HEK293 (cell line): ENCODE data around the gene CTSF.
"Not testable (repeated sequence)": the region's sequence is repeated elsewhere in the genome, so short reads cannot be mapped to it uniquely, and the experiment has no call there.

Experiments
- CTCF ChIA-PET: fragments of 350-600 bp; formaldehyde crosslinking; extraction: SDS; loops from one replicate; lab custom pipeline; 2021; ENCODE audit warnings: antibody characterized with exemption; lab: Yijun Ruan, JAX
- POLR2A ChIA-PET: fragments of 300-600 bp; formaldehyde crosslinking; extraction: SDS; loops from one replicate; lab custom pipeline; 2020; ENCODE audit warnings: antibody characterized with exemption, inconsistent platforms; lab: Yijun Ruan, JAX
- H3K27ac ChIP-seq: fragments of 200-500 bp; sonication (Bioruptor generic); 2 replicates; pipeline ENCODE4 v1.5.1; 2014; ENCODE audit warnings: low read depth, low read length, control low read depth, inconsistent platforms; ENCODE audit errors: extremely low read depth
- H3K36me3 ChIP-seq, 2 experiments: fragments of 200-500 bp in 1 of 2; sonication (Bioruptor generic) in 1 of 2; 1 replicate in 1 of 2; 2 replicates in 1 of 2; pipeline ENCODE4 v1.5.1; 2014 to 2017; ENCODE audit warnings: inconsistent platforms in 2 of 2, low read length in 2 of 2; ENCODE audit not compliant: control insufficient read depth in 2 of 2, insufficient read depth in 1 of 2
- H3K4me1 ChIP-seq: fragments of 200-500 bp; sonication (Bioruptor generic); 2 replicates; pipeline ENCODE4 v1.5.1; 2014; ENCODE audit warnings: mild to moderate bottlenecking, low read length, inconsistent platforms; ENCODE audit not compliant: control insufficient read depth, insufficient read depth
- H3K4me3 ChIP-seq: 2 replicates; pipeline ENCODE4 v1.5.1; 2011; ENCODE audit warnings: low read depth, mild to moderate bottlenecking, control low read depth, low read length, moderate library complexity
- H3K9me3 ChIP-seq: fragments of 200-500 bp; sonication (Bioruptor generic); 2 replicates; pipeline ENCODE4 v1.5.1; 2014; ENCODE audit warnings: low read depth, low read length, inconsistent platforms; ENCODE audit not compliant: control insufficient read depth, insufficient read depth
- HOXC10 ChIP-seq: sonication (generic); formaldehyde crosslinking; IDR thresholded peaks from 2 replicates; pipeline ENCODE4 v1.8.1; 2023; ENCODE audit warnings: mild to moderate bottlenecking, missing genetic modification reagents
- KLF10 ChIP-seq: fragments of 450-650 bp; IDR thresholded peaks from 2 replicates; pipeline ENCODE4 v1.5.1; 2018; ENCODE audit warnings: missing biosample characterization, mild to moderate bottlenecking, missing genetic modification characterization
- REST ChIP-seq: fragments of 450-650 bp; formaldehyde crosslinking; IDR thresholded peaks from 2 replicates; pipeline ENCODE4 v1.5.1; 2016; ENCODE audit warnings: missing biosample characterization, missing genetic modification characterization
- SCRT1 ChIP-seq: fragments of 450-650 bp; formaldehyde crosslinking; IDR thresholded peaks from 2 replicates; pipeline ENCODE4 v1.5.1; 2016; ENCODE audit warnings: missing biosample characterization, missing genetic modification characterization, borderline replicate concordance
- ZFP37 ChIP-seq: fragments of 450-650 bp; formaldehyde crosslinking; IDR thresholded peaks from 2 replicates; pipeline ENCODE4 v1.5.1; 2016; ENCODE audit warnings: missing biosample characterization, missing genetic modification characterization
- ZNF138 ChIP-seq: fragments of 450-650 bp; formaldehyde crosslinking; IDR thresholded peaks from 2 replicates; pipeline ENCODE4 v1.5.1; 2016; ENCODE audit warnings: missing biosample characterization, missing genetic modification characterization, borderline replicate concordance
- ZNF148 ChIP-seq: fragments of 450-650 bp; formaldehyde crosslinking; IDR thresholded peaks from 2 replicates; pipeline ENCODE4 v1.5.0; 2017; ENCODE audit warnings: missing biosample characterization, missing genetic modification characterization, borderline replicate concordance
- ZNF513 ChIP-seq: fragments of 450-650 bp; IDR thresholded peaks from 2 replicates; pipeline ENCODE4 v1.5.1; 2018; ENCODE audit warnings: missing biosample characterization, missing genetic modification characterization
- ZNF548 ChIP-seq: fragments of 450-650 bp; formaldehyde crosslinking; IDR thresholded peaks from 2 replicates; pipeline ENCODE4 v1.5.1; 2016; ENCODE audit warnings: missing biosample characterization, missing genetic modification characterization
- ZNF837 ChIP-seq: fragments of 450-650 bp; formaldehyde crosslinking; IDR thresholded peaks from 2 replicates; pipeline ENCODE4 v1.5.1; 2016; ENCODE audit warnings: missing biosample characterization, missing genetic modification characterization
- ZNF843 ChIP-seq: fragments of 450-650 bp; formaldehyde crosslinking; IDR thresholded peaks from 2 replicates; pipeline ENCODE4 v1.5.1; 2016; ENCODE audit warnings: missing biosample characterization, missing genetic modification characterization
- ZSCAN4 ChIP-seq: fragments of 450-650 bp; formaldehyde crosslinking; IDR thresholded peaks from 2 replicates; pipeline ENCODE4 v1.5.1; 2017; ENCODE audit warnings: missing biosample characterization, missing genetic modification characterization

Gene CTSF

GRCh38 chr11:66607126-66607834 lies 38.9 kb upstream of the CTSF start (continued):
- TF ChIP-seq REST (tag by site-specific recombination) (no peak), ZNF513 (tag by site-specific recombination) (no peak), ZNF138 (no peak), ZNF148 (tag by site-specific recombination) (no peak), ZSCAN4 (no peak), ZNF548 (tag by site-specific recombination) (peak; percentile 57; the same call in 1 of the 2 replicates), ZNF843 (tag by site-specific recombination) (no peak)

GRCh38 chr11:66606608-66607007 lies 38.2 kb upstream of the CTSF start:
- H3K9me3 ChIP-seq, H3K4me3 ChIP-seq, H3K27ac ChIP-seq, H3K4me1 ChIP-seq: not testable (repeated sequence)
- ChIA-PET CTCF (interaction anchor here (1.1 kb wide), 1 partner anchor 140 kb away, joined by 5 read pairs; the partner anchor contains the start of gene PELI3), POLR2A (interaction anchor here (1.3 to 2.9 kb wide), 2 partner anchors 10 to 11 kb away, joined by 4 to 22 read pairs; partner anchors contain the start of gene RBM14)
- peaks cover 0 to 46% of the 10 kb centered on the region in 2 experiments; a peak in 1 of 3 replicates for H3K36me3 ChIP-seq

- Histone ChIP-seq H3K4me1 (peaks cover 5% of the 10 kb centered on the region; the same call in 1 of the 2 replicates), H3K9me3 (no peaks in the 10 kb centered on the region), H3K36me3 (peaks cover 4 to 71% of the 10 kb centered on the region in 2 experiments), H3K27ac (no peak overlapping the region), H3K4me3 (no peak overlapping the region)
- TF ChIP-seq KLF10 (tag by site-specific recombination): no peak
- TF ChIP-seq ZFP37 (tag by site-specific recombination): no peak
- no peak for TF ChIP-seq SCRT1 (tag by site-specific recombination)
- no peak for TF ChIP-seq ZNF837 (tag by site-specific recombination)
- no peak for TF ChIP-seq HOXC10 (CRISPR knock-in tag)
- ChIA-PET POLR2A (no interaction called here), CTCF (interaction anchor here (0.6 kb wide), 1 partner anchor 558 kb away, joined by 3 read pairs; no protein-coding TSS in a partner anchor)
These were observed 35.7 kb upstream of the CTSF start for GRCh38 chr11:66604155-66604554.
